Prostate gland (tissue), 2 donors: Measurements from ENCODE around the gene KLK8.
"Not testable (repeated sequence)": the region's sequence is repeated elsewhere in the genome, so short reads cannot be mapped to it uniquely, and the experiment has no call there.

Source experiments
- POLR2AphosphoS5 ChIP-seq: sonication (generic); formaldehyde crosslinking; IDR thresholded peaks from one replicate; pipeline ENCODE4 v1.6.1; 2017; ENCODE audit warnings: antibody characterized with exemption
- TF ChIP-seq, protein P1 (sequence below), 4 experiments: fragments of 200-600 bp in 2 of 4; fragments of 450-650 bp in 2 of 4; sonication (generic) in 2 of 4; IDR thresholded peaks; 1 replicate in 3 of 4; 2 replicates in 1 of 4; pipeline ENCODE4 v1.5.1; 2016 to 2019; ENCODE audit warnings: antibody characterized with exemption in 4 of 4, mild to moderate bottlenecking in 2 of 4, moderate library complexity in 2 of 4

DNA sequence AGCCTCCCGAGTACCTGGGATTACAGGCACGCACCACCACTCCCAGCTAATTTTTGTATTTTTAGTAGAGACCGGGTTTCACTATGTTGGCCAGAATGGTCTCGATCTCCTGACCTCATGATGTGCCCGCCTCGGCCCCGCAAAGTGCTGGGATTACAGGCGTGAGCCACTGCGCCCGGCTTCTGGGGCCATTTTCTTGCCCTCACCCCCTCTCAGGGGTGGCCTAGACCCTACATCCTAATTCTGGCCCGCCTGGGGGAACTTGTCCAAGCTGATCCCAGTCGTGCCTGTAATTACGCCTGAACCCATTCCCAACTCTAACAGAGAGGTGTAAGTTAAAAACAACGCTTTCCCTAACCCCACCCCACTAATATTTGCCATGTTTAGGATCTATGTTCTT lies 17.0 kb downstream of the KLK8 start:
- TF ChIP-seq POLR2AphosphoS5, result not testable (repeated sequence)
- TF ChIP-seq, protein P1, sequence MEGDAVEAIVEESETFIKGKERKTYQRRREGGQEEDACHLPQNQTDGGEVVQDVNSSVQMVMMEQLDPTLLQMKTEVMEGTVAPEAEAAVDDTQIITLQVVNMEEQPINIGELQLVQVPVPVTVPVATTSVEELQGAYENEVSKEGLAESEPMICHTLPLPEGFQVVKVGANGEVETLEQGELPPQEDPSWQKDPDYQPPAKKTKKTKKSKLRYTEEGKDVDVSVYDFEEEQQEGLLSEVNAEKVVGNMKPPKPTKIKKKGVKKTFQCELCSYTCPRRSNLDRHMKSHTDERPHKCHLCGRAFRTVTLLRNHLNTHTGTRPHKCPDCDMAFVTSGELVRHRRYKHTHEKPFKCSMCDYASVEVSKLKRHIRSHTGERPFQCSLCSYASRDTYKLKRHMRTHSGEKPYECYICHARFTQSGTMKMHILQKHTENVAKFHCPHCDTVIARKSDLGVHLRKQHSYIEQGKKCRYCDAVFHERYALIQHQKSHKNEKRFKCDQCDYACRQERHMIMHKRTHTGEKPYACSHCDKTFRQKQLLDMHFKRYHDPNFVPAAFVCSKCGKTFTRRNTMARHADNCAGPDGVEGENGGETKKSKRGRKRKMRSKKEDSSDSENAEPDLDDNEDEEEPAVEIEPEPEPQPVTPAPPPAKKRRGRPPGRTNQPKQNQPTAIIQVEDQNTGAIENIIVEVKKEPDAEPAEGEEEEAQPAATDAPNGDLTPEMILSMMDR (IDR thresholded peaks at IDR 0.05), result not testable (repeated sequence)
